Naive thymus-derived CD4-positive, alpha-beta T cell (primary cell): ENCODE results near the gene TBC1D2. TPM values are rescaled to one million over a fixed set of nuclear protein-coding genes. Genes with fewer than 3 reads are reported as not detected.

Experiments
- ATAC-seq: fragments of 150-1000 bp; cut with Tn5 transposase; 2 replicates; pipeline ENCODE4 v1.10.0; 2021; ENCODE audit warnings: mild to moderate bottlenecking, moderate library complexity
- CTCF ChIA-PET: fragments of 350-600 bp; sonication (Branson Sonifier 250); formaldehyde crosslinking; loops from one replicate; lab custom pipeline; 2021; ENCODE audit warnings: antibody characterized with exemption; lab: Charles Lee
- POLR2A ChIA-PET: fragments of 350-600 bp; sonication (Branson Sonifier 250); formaldehyde crosslinking; loops from one replicate; lab custom pipeline; 2021; ENCODE audit warnings: antibody characterized with exemption, inconsistent platforms; lab: Charles Lee
- DNase-seq, 9 donors: peaks; one replicate each; pipeline versions ENCODE4 v3.0.0 to v3.0.0-alpha.2; 2020 to 2022; ENCODE audit warnings: mixed read lengths in 1 of 9
- H3K27ac ChIP-seq: one replicate; pipeline ENCODE4 v1.7.0; 2013; ENCODE audit warnings: mild to moderate bottlenecking, low read depth, low read length, moderate library complexity
- H3K27me3 ChIP-seq, 2 donors: one replicate each; pipeline ENCODE4 v1.7.0; 2013; ENCODE audit warnings: low read length in 2 of 2, mild to moderate bottlenecking in 2 of 2, moderate library complexity in 2 of 2; ENCODE audit not compliant: control insufficient read depth in 2 of 2, insufficient read depth in 2 of 2
- H3K36me3 ChIP-seq, 3 experiments: 1 replicate in 2 of 3; 2 replicates in 1 of 3; pipeline ENCODE4 v1.7.0; 2013; ENCODE audit warnings: low read length in 3 of 3, mild to moderate bottlenecking in 3 of 3, moderate library complexity in 1 of 3; ENCODE audit not compliant: insufficient read depth in 3 of 3, control insufficient read depth in 2 of 3
- H3K4me1 ChIP-seq, 2 donors: one replicate each; pipeline ENCODE4 v1.7.0; 2013; ENCODE audit warnings: low read length in 2 of 2, mild to moderate bottlenecking in 2 of 2, moderate library complexity in 1 of 2; ENCODE audit not compliant: control insufficient read depth in 2 of 2, insufficient read depth in 2 of 2
- H3K4me3 ChIP-seq: 2 replicates; pipeline ENCODE4 v1.7.0; 2013; ENCODE audit warnings: mild to moderate bottlenecking, low read length
- H3K9me3 ChIP-seq, 3 experiments: 1 replicate in 2 of 3; 2 replicates in 1 of 3; pipeline ENCODE4 v1.7.0; 2013; ENCODE audit warnings: low read length in 3 of 3; ENCODE audit not compliant: control insufficient read depth in 2 of 3
- H3K27ac Mint-ChIP-seq, 9 donors: one replicate each; pipeline ENCODE4 v1.8.0; 2020 to 2022; ENCODE audit warnings: mixed read lengths in 9 of 9, mild to moderate bottlenecking in 8 of 9, moderate library complexity in 5 of 9, inconsistent platforms in 2 of 9
- H3K27me3 Mint-ChIP-seq, 5 donors: one replicate each; pipeline ENCODE4 v1.8.0; 2021 to 2022; ENCODE audit warnings: mixed read lengths in 5 of 5, mild to moderate bottlenecking in 1 of 5
- H3K36me3 Mint-ChIP-seq, 5 donors: one replicate each; pipeline ENCODE4 v1.8.0; 2020 to 2022; ENCODE audit warnings: mixed read lengths in 5 of 5, mild to moderate bottlenecking in 3 of 5, inconsistent platforms in 1 of 5
- H3K4me1 Mint-ChIP-seq, 7 donors: one replicate each; pipeline ENCODE4 v1.8.0; 2020 to 2022; ENCODE audit warnings: mixed read lengths in 7 of 7, mild to moderate bottlenecking in 3 of 7, inconsistent platforms in 1 of 7
- H3K4me3 Mint-ChIP-seq, 10 donors: one replicate each; pipeline ENCODE4 v1.8.0; 2020 to 2022; ENCODE audit warnings: mild to moderate bottlenecking in 10 of 10, mixed read lengths in 10 of 10, moderate library complexity in 6 of 10, inconsistent platforms in 2 of 10
- H3K9me3 Mint-ChIP-seq, 11 donors: one replicate each; pipeline ENCODE4 v1.8.0; 2020 to 2022; ENCODE audit warnings: mixed read lengths in 11 of 11, mild to moderate bottlenecking in 4 of 11, inconsistent platforms in 1 of 11, moderate library complexity in 1 of 11
- intact Hi-C, 2 donors: fragments of 100-400 bp; cut with micrococcal nuclease; formaldehyde crosslinking; loops; one replicate each; pipeline ENCODE4 v1.15.1; 2023
- polyA plus RNA-seq, 2 donors: library from polyadenylated mRNA; unstranded; fragments of 300-500 nt; fragmentation: Illumina TruSeq; gene quantifications; one replicate each; pipeline ENCODE4 v1.2.3, GENCODE V29; 2021
- total RNA-seq, 6 experiments: library from RNA in 5 of 6; stranded (reverse) in 5 of 6; gene quantifications; 1 replicate in 5 of 6; 2 replicates in 1 of 6; pipeline ENCODE4 v1.2.3 and lab custom pipeline; 2021 to 2026

The TBC1D2 gene
- total and polyA plus RNA-seq, 7 experiments from 2014 or later: 3.3 to 16.6 (median 8.8) TPM

DNA sequence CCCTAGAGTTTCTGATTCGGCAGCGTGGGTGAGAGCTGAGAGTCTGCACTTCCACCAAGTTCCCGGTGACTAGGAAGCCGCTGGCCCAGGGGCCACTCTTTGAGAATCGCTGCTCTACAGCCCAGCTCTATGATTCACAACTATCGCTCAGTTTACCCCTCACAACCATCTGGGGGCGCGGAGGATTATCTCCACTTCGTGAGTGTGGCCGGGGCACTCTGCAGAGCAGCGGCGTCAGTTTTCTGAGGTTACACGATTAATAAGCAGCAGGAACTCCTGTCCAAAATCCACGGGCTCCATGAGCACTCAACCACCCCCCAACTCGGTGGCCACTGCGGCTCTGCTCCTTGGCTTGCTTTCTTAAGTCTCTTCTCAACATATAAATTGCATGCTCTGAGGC, 82.3 kb downstream of the TBC1D2 start:
- DNase-seq: no peak
- Histone ChIP-seq H3K4me1 (peaks cover 0 to 20% of the 10 kb centered on the region in 2 donors), H3K27me3 (no peaks in the 10 kb centered on the region), H3K9me3 (no peaks in the 10 kb centered on the region), H3K27ac (no peak overlapping the region), H3K4me3 (no peak overlapping the region), H3K36me3 (no peaks in the 10 kb centered on the region)
- no peak for ATAC-seq
- peaks cover 0 to 3% (median 0%) of the 10 kb centered on the region in 5 donors for H3K27me3 Mint-ChIP-seq
- H3K4me1 Mint-ChIP-seq: peaks cover 12 to 49% (median 36%) of the 10 kb centered on the region in 7 donors
- ChIA-PET CTCF (no interaction called here), POLR2A (no interaction called here)
- H3K9me3 Mint-ChIP-seq: no peaks in the 10 kb centered on the region
- H3K36me3 Mint-ChIP-seq: peaks cover 0 to 11% (median 2%) of the 10 kb centered on the region in 5 donors
- intact Hi-C loops: no loop called here
- peak overlapping the region in 1 of 9 donors; percentile 12 for H3K27ac Mint-ChIP-seq
- H3K4me3 Mint-ChIP-seq: no peak overlapping the region

DNA sequence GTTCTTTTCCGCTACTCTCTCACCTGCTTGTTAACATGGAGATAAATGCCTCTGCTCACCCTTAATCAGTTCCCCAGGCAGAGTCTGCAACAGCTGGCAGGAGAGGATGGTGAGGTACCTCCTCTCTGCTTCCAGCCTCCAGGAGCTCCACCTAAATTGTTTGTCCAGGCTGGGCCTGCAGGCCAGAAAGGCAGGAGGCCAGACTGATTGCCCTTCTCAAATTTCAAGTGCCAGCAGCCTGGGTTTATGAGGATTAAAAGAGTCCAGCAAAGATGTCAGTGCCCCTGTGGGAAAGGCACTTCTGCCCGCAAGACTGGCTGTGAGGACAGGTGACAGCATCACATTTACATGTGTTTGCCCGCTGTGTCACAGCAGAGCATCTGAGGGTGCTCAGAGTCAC, 82.8 kb downstream of the TBC1D2 start:
- no peak overlapping the region for H3K4me3 ChIP-seq
- POLR2A ChIA-PET: no interaction called here
- ATAC-seq (no peak), DNase-seq (no peak)
- no peak overlapping the region for H3K27ac ChIP-seq
- H3K4me3 Mint-ChIP-seq: no peak overlapping the region
- no peaks in the 10 kb centered on the region for H3K36me3 ChIP-seq
- H3K4me1 Mint-ChIP-seq: peaks cover 12 to 53% (median 39%) of the 10 kb centered on the region in 7 donors
- no peaks in the 10 kb centered on the region for H3K9me3 ChIP-seq
- intact Hi-C loops: no loop called here
- peaks cover 0 to 20% of the 10 kb centered on the region in 2 donors for H3K4me1 ChIP-seq
- H3K27me3 Mint-ChIP-seq: peaks cover 0 to 3% (median 0%) of the 10 kb centered on the region in 5 donors
- no peaks in the 10 kb centered on the region for H3K27me3 ChIP-seq
- peaks cover 0 to 11% (median 2%) of the 10 kb centered on the region in 5 donors for H3K36me3 Mint-ChIP-seq
- H3K9me3 Mint-ChIP-seq: no peaks in the 10 kb centered on the region
- CTCF ChIA-PET: no interaction called here
- peak overlapping the region in 1 of 9 donors; percentile 78 for H3K27ac Mint-ChIP-seq

DNA sequence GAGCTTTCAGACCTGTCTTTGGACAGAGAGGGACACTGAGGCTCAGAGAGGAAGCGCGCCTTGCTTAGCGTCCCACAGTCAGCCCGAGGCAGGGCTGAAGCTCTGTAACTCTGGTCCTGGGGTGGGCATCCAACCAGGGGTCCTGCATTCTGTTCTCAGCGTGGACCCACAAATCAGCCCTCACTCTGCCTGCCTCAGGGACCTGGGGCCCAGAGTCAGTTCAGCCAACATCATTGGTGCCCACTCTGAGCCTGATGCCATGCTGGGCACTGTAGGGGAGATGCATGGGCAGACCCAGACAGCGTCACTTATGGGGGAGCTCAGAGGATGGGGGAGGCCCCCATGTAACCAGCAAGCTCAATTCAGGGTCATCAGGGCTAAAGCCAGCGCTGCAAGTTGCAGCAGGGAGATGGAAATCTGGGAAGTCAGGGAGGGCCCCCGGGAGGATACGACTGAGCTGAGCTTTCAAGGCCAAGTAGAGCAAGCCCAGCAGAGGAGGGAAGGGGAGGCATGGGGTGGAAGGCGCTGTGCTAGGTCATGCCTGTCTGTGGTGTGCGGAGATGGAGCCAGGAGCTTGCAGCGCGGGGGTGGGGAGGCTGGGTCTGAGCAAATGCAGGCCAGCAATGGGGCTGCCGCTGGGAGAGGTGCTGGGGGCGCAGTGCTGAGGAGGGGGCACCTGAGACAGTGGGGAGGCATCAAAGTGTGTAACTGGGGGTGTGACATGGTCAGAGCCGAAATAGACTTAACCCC, 84.1 kb downstream of the TBC1D2 start:
- peaks cover 0 to 2% (median 0%) of the 10 kb centered on the region in 5 donors for H3K27me3 Mint-ChIP-seq
- Histone ChIP-seq H3K9me3 (no peaks in the 10 kb centered on the region), H3K36me3 (no peaks in the 10 kb centered on the region), H3K27me3 (no peaks in the 10 kb centered on the region), H3K27ac (no peak overlapping the region), H3K4me3 (no peak overlapping the region), H3K4me1 (peaks cover 0 to 20% of the 10 kb centered on the region in 2 donors)
- DNase-seq (no peak), ATAC-seq (no peak)
- H3K4me3 Mint-ChIP-seq: no peak overlapping the region
- peaks cover 0 to 11% (median 2%) of the 10 kb centered on the region in 5 donors for H3K36me3 Mint-ChIP-seq
- ChIA-PET POLR2A (interaction anchor here (0.7 kb wide), 1 partner anchor 10 kb away, joined by 3 read pairs; no protein-coding TSS in a partner anchor), CTCF (no interaction called here)
- H3K27ac Mint-ChIP-seq: peak overlapping the region in 1 of 9 donors; percentile 49
- H3K9me3 Mint-ChIP-seq: no peaks in the 10 kb centered on the region
- intact Hi-C loops: no loop called here
- H3K4me1 Mint-ChIP-seq: peaks cover 12 to 57% (median 42%) of the 10 kb centered on the region in 7 donors

DNA sequence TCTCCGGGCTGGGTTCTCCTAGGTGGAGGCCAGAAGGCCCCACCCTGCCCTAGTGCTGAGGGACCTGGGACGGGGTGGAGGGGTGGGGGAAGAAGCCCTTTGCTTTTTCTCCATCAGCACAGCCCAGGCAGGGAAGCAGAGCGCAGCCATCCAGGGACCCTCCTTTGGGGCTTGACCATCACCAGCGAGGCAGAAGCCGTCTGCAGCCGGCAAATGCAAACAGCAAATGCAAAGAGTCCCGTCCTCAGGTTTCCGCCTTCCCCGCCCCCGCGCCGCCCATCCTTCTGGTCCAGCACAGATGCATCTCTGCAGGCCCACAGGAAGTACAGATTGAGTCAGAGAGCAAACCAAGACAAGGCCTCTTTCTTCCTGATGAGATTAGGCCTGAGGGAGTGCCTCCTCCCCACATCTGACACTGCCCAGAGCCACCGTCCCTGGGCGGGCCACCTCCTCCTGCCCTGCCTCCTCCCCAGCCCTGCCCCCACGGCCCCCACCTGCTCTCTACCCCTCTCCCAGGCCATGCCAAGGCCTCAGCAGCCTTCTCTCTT, 86.4 kb downstream of the TBC1D2 start:
- peak overlapping the region in 2 of 10 donors; percentile 25 to 35 for H3K4me3 Mint-ChIP-seq
- POLR2A ChIA-PET: interaction anchor here (0.6 kb wide), 1 partner anchor 113 kb away, joined by 3 read pairs; no protein-coding TSS in a partner anchor

DNA sequence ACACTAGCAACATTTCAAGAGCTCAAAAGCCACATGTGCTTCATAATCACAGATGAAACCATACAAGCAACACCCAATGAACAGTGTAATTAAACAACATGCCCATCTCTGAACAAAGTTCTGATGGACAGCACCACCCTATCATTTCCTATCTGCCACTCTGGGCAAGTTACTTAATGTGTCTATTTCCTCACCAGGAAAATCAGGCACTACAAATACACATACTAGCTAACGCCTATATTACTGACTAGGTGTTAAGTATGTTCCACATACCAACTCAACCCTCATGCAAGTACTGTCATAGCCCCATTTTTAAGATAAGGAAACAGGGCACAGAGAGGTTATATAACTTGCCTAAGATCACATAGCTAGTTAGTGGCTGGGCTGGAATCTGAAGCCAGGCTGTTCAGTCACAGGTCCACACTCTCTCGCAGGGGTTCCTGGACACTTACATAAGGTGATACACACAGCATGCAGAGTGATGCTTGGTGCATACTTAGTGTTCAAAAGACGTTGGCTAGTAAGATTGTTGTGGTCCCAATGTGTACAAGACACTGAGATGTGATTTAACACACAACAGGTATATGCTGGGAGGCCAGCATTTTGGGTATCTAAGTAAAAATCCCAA, 87.2 kb downstream of the TBC1D2 start:
- Mint-ChIP-seq H3K9me3 (no peaks in the 10 kb centered on the region), H3K4me1 (peaks cover 12 to 60% (median 46%) of the 10 kb centered on the region in 7 donors), H3K4me3 (no peak overlapping the region), H3K36me3 (peaks cover 0 to 6% (median 0%) of the 10 kb centered on the region in 5 donors), H3K27ac (no peak overlapping the region), H3K27me3 (peaks cover 0 to 2% (median 0%) of the 10 kb centered on the region in 5 donors)
- no peak overlapping the region for H3K4me3 ChIP-seq
- ChIA-PET POLR2A (no interaction called here), CTCF (no interaction called here)
- intact Hi-C loops: no loop called here
- DNase-seq (no peak), ATAC-seq (no peak)
- H3K9me3 ChIP-seq: no peaks in the 10 kb centered on the region
- peaks cover 0 to 30% of the 10 kb centered on the region in 2 donors for H3K4me1 ChIP-seq
- H3K27ac ChIP-seq: no peak overlapping the region
- no peaks in the 10 kb centered on the region for H3K36me3 ChIP-seq
- no peaks in the 10 kb centered on the region for H3K27me3 ChIP-seq

More for the DNA sequence above, 86.4 kb downstream of the TBC1D2 start:
- H3K4me1 Mint-ChIP-seq: peaks cover 12 to 57% (median 45%) of the 10 kb centered on the region in 7 donors
- no peak overlapping the region for H3K4me3 ChIP-seq
- CTCF ChIA-PET: no interaction called here
- no peak overlapping the region for H3K27ac ChIP-seq
- peak overlapping the region in 6 of 9 donors; percentile 47 to 78 (median 64) for H3K27ac Mint-ChIP-seq
- peak; percentile 78 for ATAC-seq
- H3K9me3 Mint-ChIP-seq: no peaks in the 10 kb centered on the region
- no peaks in the 10 kb centered on the region for H3K36me3 ChIP-seq
- H3K4me1 ChIP-seq: peaks cover 0 to 24% of the 10 kb centered on the region in 2 donors
- no peak for DNase-seq
- intact Hi-C loops: no loop called here
- no peaks in the 10 kb centered on the region for H3K27me3 ChIP-seq
- no peaks in the 10 kb centered on the region for H3K9me3 ChIP-seq
- H3K36me3 Mint-ChIP-seq: peaks cover 0 to 10% (median 2%) of the 10 kb centered on the region in 5 donors
- peaks cover 0 to 2% (median 0%) of the 10 kb centered on the region in 5 donors for H3K27me3 Mint-ChIP-seq

DNA sequence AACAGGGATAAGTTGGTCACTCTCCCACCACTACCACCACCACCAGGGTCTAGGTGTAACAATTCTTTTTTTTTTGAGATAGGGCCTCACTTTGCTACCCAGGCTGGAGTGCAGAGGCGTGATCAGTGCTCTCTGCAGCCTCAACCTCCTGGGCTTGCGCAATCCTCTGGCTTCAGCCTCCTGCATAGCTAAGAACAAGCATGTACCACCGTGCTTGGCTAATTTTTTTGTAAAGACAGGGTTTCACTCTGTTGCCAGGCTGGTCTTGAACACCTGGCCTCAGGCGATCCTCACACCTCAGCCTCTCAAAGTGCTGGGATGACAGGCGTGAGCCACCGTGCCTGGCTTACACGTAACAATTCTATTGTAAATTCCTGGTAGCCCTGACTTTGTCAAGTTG, 90.5 kb downstream of the TBC1D2 start:
- peaks cover 0 to 2% (median 0%) of the 10 kb centered on the region in 5 donors for H3K27me3 Mint-ChIP-seq
- no peaks in the 10 kb centered on the region for H3K9me3 Mint-ChIP-seq
- no peak for ATAC-seq
- Histone ChIP-seq H3K27me3 (no peaks in the 10 kb centered on the region), H3K4me3 (no peak overlapping the region), H3K9me3 (no peaks in the 10 kb centered on the region), H3K27ac (no peak overlapping the region), H3K4me1 (peaks cover 0 to 27% of the 10 kb centered on the region in 2 donors), H3K36me3 (no peaks in the 10 kb centered on the region)
- peaks cover 10 to 56% (median 37%) of the 10 kb centered on the region in 7 donors for H3K4me1 Mint-ChIP-seq
- no peak for DNase-seq
- POLR2A ChIA-PET: interaction anchor here (1.5 kb wide), 1 partner anchor 9 kb away, joined by 3 read pairs; no protein-coding TSS in a partner anchor
- peak overlapping the region in 1 of 9 donors; percentile 57 for H3K27ac Mint-ChIP-seq
- H3K4me3 Mint-ChIP-seq: no peak overlapping the region
- intact Hi-C loops: no loop called here
- H3K36me3 Mint-ChIP-seq: peaks cover 0 to 6% (median 0%) of the 10 kb centered on the region in 5 donors
- CTCF ChIA-PET: no interaction called here
